Panc1 (cell line): Measurements from ENCODE around the gene METTL23.

Experiments
- POLR2AphosphoS5 ChIP-seq: IDR thresholded peaks from 2 replicates; pipeline ENCODE4 v1.6.1; 2012; ENCODE audit warnings: mild to moderate bottlenecking, low read depth, low read length, moderate library complexity
- TCF7L2 ChIP-seq: IDR thresholded peaks from 2 replicates; pipeline ENCODE4 v1.6.1; 2011; ENCODE audit warnings: mild to moderate bottlenecking, low read depth, low read length, inconsistent platforms
- TF ChIP-seq, protein P1 (sequence below): fragments of 450-650 bp; IDR thresholded peaks from 2 replicates; pipeline ENCODE4 v1.5.1; 2017; ENCODE audit warnings: mild to moderate bottlenecking

DNA sequence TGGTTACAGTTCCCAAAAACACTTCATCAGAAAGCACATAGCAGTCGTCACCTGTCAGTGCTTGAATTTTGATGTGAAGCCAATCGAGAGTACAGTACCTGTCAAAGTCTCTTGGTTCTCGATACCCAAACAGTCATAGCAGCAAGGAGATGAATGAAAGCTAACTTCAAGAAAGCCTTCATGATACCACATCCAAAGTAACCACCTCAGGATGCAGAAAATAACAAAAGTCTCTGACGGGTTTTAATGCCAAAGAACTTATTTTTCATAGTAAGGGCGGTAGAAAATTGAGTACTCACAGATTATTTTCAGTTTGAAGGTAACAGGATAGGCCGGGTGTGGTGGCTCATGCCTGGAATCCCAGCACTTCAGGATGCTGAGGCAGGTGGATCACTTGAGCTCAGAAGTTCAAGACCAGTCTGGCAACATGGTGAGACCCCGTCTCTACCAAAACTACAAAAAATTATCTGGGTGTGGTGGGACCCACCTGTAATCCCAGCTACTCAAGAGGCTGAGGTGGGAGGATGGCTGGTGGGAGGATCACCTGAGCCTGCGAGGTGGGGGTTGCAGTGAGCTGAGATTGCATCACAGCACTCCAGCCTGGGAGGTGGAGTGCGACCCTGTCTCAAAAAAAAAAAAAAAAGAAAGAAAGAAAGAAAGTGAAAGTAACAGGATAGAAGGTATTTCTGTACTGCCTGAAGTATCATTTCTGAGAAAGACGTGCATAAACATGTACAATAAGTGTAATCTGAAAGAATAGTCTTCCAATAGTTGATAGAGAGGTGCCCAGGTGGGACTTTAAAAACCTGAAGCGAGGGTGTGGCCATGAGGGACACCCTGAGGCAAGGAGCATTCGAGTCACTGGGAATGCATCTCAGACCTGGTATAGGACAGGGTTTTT is 26.7 kb downstream of the METTL23 start:
- TF ChIP-seq, protein P1, sequence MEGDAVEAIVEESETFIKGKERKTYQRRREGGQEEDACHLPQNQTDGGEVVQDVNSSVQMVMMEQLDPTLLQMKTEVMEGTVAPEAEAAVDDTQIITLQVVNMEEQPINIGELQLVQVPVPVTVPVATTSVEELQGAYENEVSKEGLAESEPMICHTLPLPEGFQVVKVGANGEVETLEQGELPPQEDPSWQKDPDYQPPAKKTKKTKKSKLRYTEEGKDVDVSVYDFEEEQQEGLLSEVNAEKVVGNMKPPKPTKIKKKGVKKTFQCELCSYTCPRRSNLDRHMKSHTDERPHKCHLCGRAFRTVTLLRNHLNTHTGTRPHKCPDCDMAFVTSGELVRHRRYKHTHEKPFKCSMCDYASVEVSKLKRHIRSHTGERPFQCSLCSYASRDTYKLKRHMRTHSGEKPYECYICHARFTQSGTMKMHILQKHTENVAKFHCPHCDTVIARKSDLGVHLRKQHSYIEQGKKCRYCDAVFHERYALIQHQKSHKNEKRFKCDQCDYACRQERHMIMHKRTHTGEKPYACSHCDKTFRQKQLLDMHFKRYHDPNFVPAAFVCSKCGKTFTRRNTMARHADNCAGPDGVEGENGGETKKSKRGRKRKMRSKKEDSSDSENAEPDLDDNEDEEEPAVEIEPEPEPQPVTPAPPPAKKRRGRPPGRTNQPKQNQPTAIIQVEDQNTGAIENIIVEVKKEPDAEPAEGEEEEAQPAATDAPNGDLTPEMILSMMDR: no peak
- TF ChIP-seq POLR2AphosphoS5: no peak
- no peak for TF ChIP-seq TCF7L2
